Transverse colon (tissue), 4 donors: ENCODE data around the gene PNPO.

Experiments used
- POLR2A ChIP-seq: fragments of 450-650 bp; IDR thresholded peaks from one replicate; pipeline ENCODE4 v1.6.1; 2016; ENCODE audit warnings: antibody characterized with exemption, mild to moderate bottlenecking, moderate library complexity
- POLR2AphosphoS5 ChIP-seq, 3 donors: sonication (generic); formaldehyde crosslinking; IDR thresholded peaks; one replicate each; pipeline ENCODE4 v1.6.1; 2016; ENCODE audit warnings: antibody characterized with exemption in 3 of 3
- TF ChIP-seq, protein P1 (sequence below), 5 experiments: fragments of 200-600 bp in 3 of 5; fragments of 450-650 bp in 2 of 5; sonication (generic) in 3 of 5; IDR thresholded peaks; 1 replicate in 2 of 5; 2 replicates in 3 of 5; pipeline ENCODE4 v1.5.1; 2016 to 2017; ENCODE audit warnings: antibody characterized with exemption in 5 of 5, inconsistent platforms in 3 of 5, mild to moderate bottlenecking in 2 of 5, moderate library complexity in 1 of 5

DNA sequence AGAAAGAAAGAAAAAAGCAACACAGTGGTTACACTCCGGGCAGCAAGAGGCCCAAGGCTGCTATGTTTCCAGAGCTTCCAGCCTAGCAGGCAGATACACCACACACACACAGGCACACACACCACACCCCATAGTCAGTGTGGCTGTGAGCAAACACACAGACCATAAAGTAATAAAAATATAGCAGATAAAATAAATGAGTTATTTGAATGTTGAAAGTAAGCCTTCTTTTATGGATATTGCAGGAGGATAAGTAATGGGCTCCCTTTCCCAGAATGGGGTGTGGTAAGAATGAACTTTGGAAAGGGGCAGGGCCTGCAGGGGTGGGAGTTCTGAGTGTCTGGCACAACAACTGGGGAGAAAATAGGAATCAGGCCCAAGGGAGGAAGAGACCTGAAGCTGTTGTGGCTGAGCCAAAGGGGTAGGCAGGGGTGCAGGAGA, 24.7 kb downstream of the PNPO start:
- TF ChIP-seq, protein P1, sequence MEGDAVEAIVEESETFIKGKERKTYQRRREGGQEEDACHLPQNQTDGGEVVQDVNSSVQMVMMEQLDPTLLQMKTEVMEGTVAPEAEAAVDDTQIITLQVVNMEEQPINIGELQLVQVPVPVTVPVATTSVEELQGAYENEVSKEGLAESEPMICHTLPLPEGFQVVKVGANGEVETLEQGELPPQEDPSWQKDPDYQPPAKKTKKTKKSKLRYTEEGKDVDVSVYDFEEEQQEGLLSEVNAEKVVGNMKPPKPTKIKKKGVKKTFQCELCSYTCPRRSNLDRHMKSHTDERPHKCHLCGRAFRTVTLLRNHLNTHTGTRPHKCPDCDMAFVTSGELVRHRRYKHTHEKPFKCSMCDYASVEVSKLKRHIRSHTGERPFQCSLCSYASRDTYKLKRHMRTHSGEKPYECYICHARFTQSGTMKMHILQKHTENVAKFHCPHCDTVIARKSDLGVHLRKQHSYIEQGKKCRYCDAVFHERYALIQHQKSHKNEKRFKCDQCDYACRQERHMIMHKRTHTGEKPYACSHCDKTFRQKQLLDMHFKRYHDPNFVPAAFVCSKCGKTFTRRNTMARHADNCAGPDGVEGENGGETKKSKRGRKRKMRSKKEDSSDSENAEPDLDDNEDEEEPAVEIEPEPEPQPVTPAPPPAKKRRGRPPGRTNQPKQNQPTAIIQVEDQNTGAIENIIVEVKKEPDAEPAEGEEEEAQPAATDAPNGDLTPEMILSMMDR (IDR thresholded peaks at IDR 0.05), result no peak
- TF ChIP-seq POLR2AphosphoS5 (IDR thresholded peaks at IDR 0.05), result peak; percentile 44 to 88 (median 79)
- TF ChIP-seq POLR2A, result peak; percentile 63
